ENCODE results near the gene SPHK1.
A peak's percentile ranks its signal among the peaks of the same experiment; 100 is the strongest.

Gene SPHK1

DNA sequence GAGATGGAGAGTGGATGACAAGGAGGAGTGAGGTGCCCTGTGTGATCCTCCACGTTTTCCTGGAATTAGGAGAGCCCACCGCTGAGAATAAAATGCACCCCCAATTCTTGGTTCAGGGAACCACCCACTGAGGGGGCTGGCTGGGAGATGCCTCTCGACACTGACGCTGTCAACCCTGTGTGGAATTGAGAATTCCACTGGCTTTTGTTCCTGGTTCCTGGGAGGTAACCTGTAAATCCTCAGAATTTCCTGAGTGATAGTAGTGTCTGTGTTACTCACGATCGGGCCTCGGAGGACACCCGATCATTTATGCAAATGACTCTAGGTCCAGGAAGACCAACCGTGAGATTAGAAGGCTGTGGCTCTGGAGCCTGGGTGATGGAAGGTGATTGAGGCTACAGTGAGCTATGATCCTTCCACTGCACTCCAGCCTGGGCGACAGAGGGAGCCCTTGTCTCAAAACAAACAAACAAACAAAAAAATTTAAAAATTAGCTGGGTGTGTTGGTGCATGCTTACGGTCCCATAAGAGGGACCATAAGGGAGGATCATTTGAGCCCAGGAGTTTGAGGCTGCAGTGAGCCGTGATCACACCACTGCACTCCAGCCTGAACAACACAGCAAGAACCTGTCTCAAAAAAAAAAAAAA lies 19.0 kb upstream of the SPHK1 start:
- TF ChIP-seq SIN3A (IDR thresholded peaks at IDR 0.05; ENCODE audit: borderline replicate concordance, insufficient read depth, low read length) (no peak), TAF1 (IDR thresholded peaks at IDR 0.05; ENCODE audit: borderline replicate concordance, insufficient read depth, low read length) (no peak), POLR2AphosphoS5 (IDR thresholded peaks at IDR 0.05; ENCODE audit: low read depth, low read length) (no peak), FOXP2 (optimal IDR thresholded peaks at IDR 0.05; ENCODE audit: borderline replicate concordance, extremely low read depth, extremely low read length, insufficient read depth) (no peak)
- TF ChIP-seq, protein P1, sequence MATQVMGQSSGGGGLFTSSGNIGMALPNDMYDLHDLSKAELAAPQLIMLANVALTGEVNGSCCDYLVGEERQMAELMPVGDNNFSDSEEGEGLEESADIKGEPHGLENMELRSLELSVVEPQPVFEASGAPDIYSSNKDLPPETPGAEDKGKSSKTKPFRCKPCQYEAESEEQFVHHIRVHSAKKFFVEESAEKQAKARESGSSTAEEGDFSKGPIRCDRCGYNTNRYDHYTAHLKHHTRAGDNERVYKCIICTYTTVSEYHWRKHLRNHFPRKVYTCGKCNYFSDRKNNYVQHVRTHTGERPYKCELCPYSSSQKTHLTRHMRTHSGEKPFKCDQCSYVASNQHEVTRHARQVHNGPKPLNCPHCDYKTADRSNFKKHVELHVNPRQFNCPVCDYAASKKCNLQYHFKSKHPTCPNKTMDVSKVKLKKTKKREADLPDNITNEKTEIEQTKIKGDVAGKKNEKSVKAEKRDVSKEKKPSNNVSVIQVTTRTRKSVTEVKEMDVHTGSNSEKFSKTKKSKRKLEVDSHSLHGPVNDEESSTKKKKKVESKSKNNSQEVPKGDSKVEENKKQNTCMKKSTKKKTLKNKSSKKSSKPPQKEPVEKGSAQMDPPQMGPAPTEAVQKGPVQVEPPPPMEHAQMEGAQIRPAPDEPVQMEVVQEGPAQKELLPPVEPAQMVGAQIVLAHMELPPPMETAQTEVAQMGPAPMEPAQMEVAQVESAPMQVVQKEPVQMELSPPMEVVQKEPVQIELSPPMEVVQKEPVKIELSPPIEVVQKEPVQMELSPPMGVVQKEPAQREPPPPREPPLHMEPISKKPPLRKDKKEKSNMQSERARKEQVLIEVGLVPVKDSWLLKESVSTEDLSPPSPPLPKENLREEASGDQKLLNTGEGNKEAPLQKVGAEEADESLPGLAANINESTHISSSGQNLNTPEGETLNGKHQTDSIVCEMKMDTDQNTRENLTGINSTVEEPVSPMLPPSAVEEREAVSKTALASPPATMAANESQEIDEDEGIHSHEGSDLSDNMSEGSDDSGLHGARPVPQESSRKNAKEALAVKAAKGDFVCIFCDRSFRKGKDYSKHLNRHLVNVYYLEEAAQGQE (IDR thresholded peaks at IDR 0.05; ENCODE audit: insufficient read depth in 1 of 2, low read depth in 2 of 2, low read length in 2 of 2): no peak

DNA sequence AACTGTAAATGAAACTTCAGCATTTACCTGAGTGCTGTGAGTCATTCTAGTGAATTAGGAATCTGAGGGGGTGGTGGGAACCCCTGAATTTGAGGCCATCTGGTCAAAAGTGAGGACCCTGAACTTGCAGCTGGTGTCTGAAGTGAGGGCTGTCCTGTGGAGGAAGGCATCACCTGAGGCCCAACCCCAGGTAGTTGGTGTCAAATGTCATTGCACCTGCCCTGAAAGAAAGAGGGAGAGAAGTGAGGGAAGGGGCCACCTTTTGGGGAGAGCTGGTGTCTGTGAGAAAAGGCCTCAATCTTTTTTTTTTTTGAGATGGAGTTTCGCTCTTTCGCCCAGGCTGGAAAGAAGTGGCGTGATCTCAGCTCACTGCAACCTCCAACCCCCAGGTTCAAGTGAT lies 18.2 kb upstream of the SPHK1 start:
- no peak for TF ChIP-seq POLR2AphosphoS5 (IDR thresholded peaks at IDR 0.05; ENCODE audit: low read depth, low read length)
- TF ChIP-seq TAF1 (IDR thresholded peaks at IDR 0.05; ENCODE audit: borderline replicate concordance, insufficient read depth, low read length): no peak
- TF ChIP-seq, protein P1 (IDR thresholded peaks at IDR 0.05; ENCODE audit: insufficient read depth in 1 of 2, low read depth in 2 of 2, low read length in 2 of 2): no peak
- no peak for TF ChIP-seq SIN3A (IDR thresholded peaks at IDR 0.05; ENCODE audit: borderline replicate concordance, insufficient read depth, low read length)
- no peak for TF ChIP-seq FOXP2 (optimal IDR thresholded peaks at IDR 0.05; ENCODE audit: borderline replicate concordance, extremely low read depth, extremely low read length, insufficient read depth)

DNA sequence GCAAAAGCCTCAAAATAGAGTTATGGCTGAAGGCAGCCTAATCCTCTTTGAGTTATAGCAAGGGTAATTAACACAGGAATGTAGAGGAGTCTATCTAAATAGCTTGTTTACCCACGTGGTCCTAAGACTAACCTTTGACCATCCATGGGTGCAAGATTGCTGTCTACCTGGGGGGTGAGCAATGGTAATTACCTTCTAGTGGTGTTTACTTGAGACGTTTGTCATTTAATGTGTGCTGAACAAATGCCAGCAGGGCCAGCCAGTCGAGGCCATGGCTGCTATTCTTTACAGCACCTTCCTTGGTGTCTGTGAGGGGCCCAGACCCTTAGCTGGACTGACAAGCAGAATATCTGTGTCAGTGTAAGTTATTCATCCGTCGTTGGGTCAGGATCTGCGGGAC lies 16.8 kb upstream of the SPHK1 start:
- TF ChIP-seq POLR2AphosphoS5 (IDR thresholded peaks at IDR 0.05; ENCODE audit: low read depth, low read length): no peak
- TF ChIP-seq SIN3A (IDR thresholded peaks at IDR 0.05; ENCODE audit: borderline replicate concordance, insufficient read depth, low read length): no peak
- no peak for TF ChIP-seq FOXP2 (optimal IDR thresholded peaks at IDR 0.05; ENCODE audit: borderline replicate concordance, extremely low read depth, extremely low read length, insufficient read depth)
- TF ChIP-seq, protein P1 (IDR thresholded peaks at IDR 0.05; ENCODE audit: insufficient read depth in 1 of 2, low read depth in 2 of 2, low read length in 2 of 2): no peak
- TF ChIP-seq TAF1 (IDR thresholded peaks at IDR 0.05; ENCODE audit: borderline replicate concordance, insufficient read depth, low read length): no peak

DNA sequence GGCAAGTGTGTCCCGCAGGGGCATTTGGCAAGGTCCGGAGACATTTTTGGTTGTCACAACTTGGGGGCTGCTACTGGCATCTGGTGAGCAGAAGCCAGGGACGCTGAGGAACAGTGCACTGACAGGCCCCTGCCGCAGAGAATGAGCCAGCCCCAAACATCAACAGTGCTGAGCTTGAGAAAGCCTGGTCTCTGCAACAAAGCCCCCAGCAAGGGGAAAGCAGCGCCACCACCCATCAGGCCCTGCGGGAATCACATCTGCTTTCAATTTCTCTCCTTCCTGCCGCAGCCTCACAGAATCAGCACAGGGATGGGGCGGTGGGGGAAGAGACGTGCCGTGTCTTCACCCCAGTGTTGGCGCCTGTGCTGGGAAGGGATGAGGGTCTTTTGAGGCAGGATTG lies 15.9 kb upstream of the SPHK1 start:
- TF ChIP-seq FOXP2 (optimal IDR thresholded peaks at IDR 0.05; ENCODE audit: borderline replicate concordance, extremely low read depth, extremely low read length, insufficient read depth) (peak; percentile 42), TAF1 (IDR thresholded peaks at IDR 0.05; ENCODE audit: borderline replicate concordance, insufficient read depth, low read length) (no peak), SIN3A (IDR thresholded peaks at IDR 0.05; ENCODE audit: borderline replicate concordance, insufficient read depth, low read length) (no peak), POLR2AphosphoS5 (IDR thresholded peaks at IDR 0.05; ENCODE audit: low read depth, low read length) (no peak)
- TF ChIP-seq, protein P1 (IDR thresholded peaks at IDR 0.05; ENCODE audit: insufficient read depth in 1 of 2, low read depth in 2 of 2, low read length in 2 of 2): peak; percentile 19 to 41; a peak in 1 of 4 replicates

All from PFSK-1 (cell line).